ENCODE results near the gene PRAMEF11.

The PRAMEF11 gene

GRCh38 chr1:12774801-12775345 lies 56.3 kb downstream of the PRAMEF11 start:
- no peak for DNase-seq (ENCODE audit: low read depth in 4 of 4, low spot score in 1 of 4)
